SK-N-MC (cell line): ENCODE data around the gene RUNX2.

ENCODE experiments used
- EZH2 ChIP-seq: fragments of 200-600 bp; sonication (generic); IDR thresholded peaks from one replicate; pipeline ENCODE4 v1.6.1; 2017; ENCODE audit warnings: antibody characterized with exemption
- POLR2AphosphoS5 ChIP-seq: IDR thresholded peaks from 2 replicates; pipeline ENCODE4 v1.6.1; 2012; ENCODE audit warnings: mild to moderate bottlenecking, low read depth, low read length, borderline replicate concordance

GRCh38 chr6:45657226-45657625 lies 329.1 kb downstream of the RUNX2 start:
- TF ChIP-seq EZH2 (no peak), POLR2AphosphoS5 (no peak)
